Measurements from ENCODE around the gene ADCY2. TPM values are rescaled to one million over a fixed set of nuclear protein-coding genes. Genes with fewer than 3 reads are reported as not detected.

ADCY2 gene
- total and polyA plus RNA-seq, 8 donors: 0.29 to 7.5 (median 1.1) TPM

- H3K4me3 ChIP-seq: no peak overlapping the region
- H3K9me3 ChIP-seq: no peaks in the 10 kb centered on the region
- no peaks in the 10 kb centered on the region for H3K27me3 ChIP-seq
- no peak overlapping the region for H3K27ac ChIP-seq
- intact Hi-C loops (cut with DNase I; ENCODE audit: low total_unique reads): no loop called here
- TF ChIP-seq POLR2A (IDR thresholded peaks at IDR 0.05): no peak
- TF ChIP-seq POLR2AphosphoS5 (IDR thresholded peaks at IDR 0.05): no peak
- TF ChIP-seq CTCF (IDR thresholded peaks at IDR 0.05): no peak
- TF ChIP-seq EP300 (IDR thresholded peaks at IDR 0.05): no peak
- H3K36me3 ChIP-seq: no peaks in the 10 kb centered on the region
- 95 to 100% (median 97%) methylated on average over 2 of the region's 2 CpGs for WGBS, 5 donors
- no peak for DNase-seq
- H3K4me1 ChIP-seq: no peaks in the 10 kb centered on the region
Measured at GRCh38 chr5:7584749-7585148, 188.8 kb downstream of the ADCY2 start.

GRCh38 chr5:7585807-7586206, 189.9 kb downstream of the ADCY2 start:
- no peak for DNase-seq
- no peaks in the 10 kb centered on the region for H3K9me3 ChIP-seq
- TF ChIP-seq POLR2AphosphoS5 (IDR thresholded peaks at IDR 0.05): no peak
- TF ChIP-seq POLR2A (IDR thresholded peaks at IDR 0.05): no peak
- no peak for TF ChIP-seq EP300 (IDR thresholded peaks at IDR 0.05)
- no peak for TF ChIP-seq CTCF (IDR thresholded peaks at IDR 0.05)
- no peak overlapping the region for H3K27ac ChIP-seq
- 95 to 100% (median 96%) methylated on average over 3 of the region's 3 CpGs for WGBS, 5 donors
- no peak overlapping the region for H3K4me3 ChIP-seq
- no peaks in the 10 kb centered on the region for H3K27me3 ChIP-seq
- H3K4me1 ChIP-seq: no peaks in the 10 kb centered on the region
- intact Hi-C loops (cut with DNase I; ENCODE audit: low total_unique reads): no loop called here
- H3K36me3 ChIP-seq: no peaks in the 10 kb centered on the region

GRCh38 chr5:7586480-7586879, 190.5 kb downstream of the ADCY2 start:
- Histone ChIP-seq H3K36me3 (no peaks in the 10 kb centered on the region), H3K9me3 (no peaks in the 10 kb centered on the region), H3K4me1 (no peaks in the 10 kb centered on the region), H3K4me3 (no peak overlapping the region), H3K27me3 (no peaks in the 10 kb centered on the region), H3K27ac (no peak overlapping the region)
- WGBS, 5 donors: 92 to 95% (median 93%) methylated on average over 12 of the region's 12 CpGs
- DNase-seq: no peak
- TF ChIP-seq EP300 (IDR thresholded peaks at IDR 0.05): no peak
- no peak for TF ChIP-seq CTCF (IDR thresholded peaks at IDR 0.05)
- TF ChIP-seq POLR2A (IDR thresholded peaks at IDR 0.05): no peak
- TF ChIP-seq POLR2AphosphoS5 (IDR thresholded peaks at IDR 0.05): no peak
- intact Hi-C loops (cut with DNase I; ENCODE audit: low total_unique reads): no loop called here

- no peaks in the 10 kb centered on the region for H3K9me3 ChIP-seq
- WGBS, 5 donors: 81 to 89% (median 85%) methylated on average over 5 of the region's 5 CpGs
- no peak overlapping the region for H3K4me3 ChIP-seq
- intact Hi-C loops (cut with DNase I; ENCODE audit: low total_unique reads): no loop called here
- no peaks in the 10 kb centered on the region for H3K4me1 ChIP-seq
- no peaks in the 10 kb centered on the region for H3K27me3 ChIP-seq
- no peaks in the 10 kb centered on the region for H3K36me3 ChIP-seq
- no peak overlapping the region for H3K27ac ChIP-seq
- DNase-seq: no peak
- no peak for TF ChIP-seq CTCF (IDR thresholded peaks at IDR 0.05)
- no peak for TF ChIP-seq EP300 (IDR thresholded peaks at IDR 0.05)
- TF ChIP-seq POLR2AphosphoS5 (IDR thresholded peaks at IDR 0.05): no peak
- TF ChIP-seq POLR2A (IDR thresholded peaks at IDR 0.05): no peak
Measured at GRCh38 chr5:7589800-7590199, 193.9 kb downstream of the ADCY2 start.

Measured in stomach (tissue), 9 donors.